Astrocyte (in vitro differentiated cells and primary cell): ENCODE measurements around the gene KIF25.

Experiments used
- EZH2 ChIP-seq: IDR thresholded peaks from 2 replicates; pipeline ENCODE4 v1.6.1; 2012; ENCODE audit warnings: mild to moderate bottlenecking, low read length, inconsistent platforms; ENCODE audit not compliant: insufficient read depth
- TF ChIP-seq, protein P1 (sequence below): IDR thresholded peaks from 2 replicates; pipeline ENCODE4 v1.5.1; 2011; ENCODE audit warnings: low read depth, mild to moderate bottlenecking, inconsistent platforms, low read length, moderate library complexity; ENCODE audit not compliant: insufficient read depth

DNA sequence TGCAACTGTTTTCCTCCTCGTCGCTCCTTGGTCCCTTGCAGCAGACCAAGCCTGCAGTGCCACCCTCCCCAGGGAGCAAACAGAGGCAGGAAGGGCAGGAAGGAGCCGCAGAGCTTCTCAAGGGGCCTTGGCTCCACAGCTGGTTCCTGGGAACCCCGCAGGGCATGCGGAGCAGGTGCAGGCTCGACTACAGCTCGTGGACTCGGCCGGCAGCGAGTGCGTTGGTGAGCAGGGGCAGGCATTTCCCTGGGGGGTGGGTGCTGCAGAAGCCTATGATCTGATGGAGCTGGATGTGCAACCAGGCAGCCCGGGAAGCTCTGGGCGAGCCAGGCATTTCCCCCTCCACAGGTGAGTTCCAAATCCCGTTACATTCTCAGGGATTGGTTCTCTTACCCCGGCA, 44.5 kb downstream of the KIF25 start:
- TF ChIP-seq, protein P1, sequence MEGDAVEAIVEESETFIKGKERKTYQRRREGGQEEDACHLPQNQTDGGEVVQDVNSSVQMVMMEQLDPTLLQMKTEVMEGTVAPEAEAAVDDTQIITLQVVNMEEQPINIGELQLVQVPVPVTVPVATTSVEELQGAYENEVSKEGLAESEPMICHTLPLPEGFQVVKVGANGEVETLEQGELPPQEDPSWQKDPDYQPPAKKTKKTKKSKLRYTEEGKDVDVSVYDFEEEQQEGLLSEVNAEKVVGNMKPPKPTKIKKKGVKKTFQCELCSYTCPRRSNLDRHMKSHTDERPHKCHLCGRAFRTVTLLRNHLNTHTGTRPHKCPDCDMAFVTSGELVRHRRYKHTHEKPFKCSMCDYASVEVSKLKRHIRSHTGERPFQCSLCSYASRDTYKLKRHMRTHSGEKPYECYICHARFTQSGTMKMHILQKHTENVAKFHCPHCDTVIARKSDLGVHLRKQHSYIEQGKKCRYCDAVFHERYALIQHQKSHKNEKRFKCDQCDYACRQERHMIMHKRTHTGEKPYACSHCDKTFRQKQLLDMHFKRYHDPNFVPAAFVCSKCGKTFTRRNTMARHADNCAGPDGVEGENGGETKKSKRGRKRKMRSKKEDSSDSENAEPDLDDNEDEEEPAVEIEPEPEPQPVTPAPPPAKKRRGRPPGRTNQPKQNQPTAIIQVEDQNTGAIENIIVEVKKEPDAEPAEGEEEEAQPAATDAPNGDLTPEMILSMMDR, result no peak
- TF ChIP-seq EZH2, result no peak
